ENCODE results near the gene TDRD7. TPM values are rescaled to one million over a fixed set of nuclear protein-coding genes. Genes with fewer than 3 reads are reported as not detected.

Gene TDRD7
- total RNA-seq: 8.3 and 9.2 TPM in 2 replicates

GRCh38 chr9:97411789-97412625, at the start of gene TDRD7:
TDRD7 (plus strand) TSS chr9:97412096; CDS start chr9:97428466, 16,370 bp downstream.

GRCh38 chr9:97501177-97501971, 89.5 kb downstream of the TDRD7 start, which contains the start of gene TMOD1:
TMOD1 (plus strand) TSS chr9:97501666; CDS start chr9:97524189, 22,523 bp downstream.

Other genes starting within 250 kb of the TDRD7 start
- 1.4 and 1.8 TPM in 2 replicates for gene CCDC180, start 104.4 kb upstream of the TDRD7 start, total RNA-seq
- gene TMOD1, start 89.6 kb downstream of the TDRD7 start, total RNA-seq: not detected in 2 replicates
- gene TSTD2, start 221.3 kb downstream of the TDRD7 start, total RNA-seq: 17.2 and 23.5 TPM in 2 replicates
- gene NCBP1, start 221.7 kb downstream of the TDRD7 start, total RNA-seq: 44.8 and 66.6 TPM in 2 replicates